HepG2 (cell line): ENCODE data around the gene KCNT2. TPM values are rescaled to one million over a fixed set of nuclear protein-coding genes. Genes with fewer than 3 reads are reported as not detected.

ENCODE experiments used
- ATF4 ChIP-seq, 2 experiments: fragments of 450-650 bp in 1 of 2; sonication (generic) in 1 of 2; formaldehyde crosslinking; IDR thresholded peaks; 2 replicates each; pipeline versions ENCODE4 v1.5.0 to v1.8.0; 2020 to 2022; ENCODE audit warnings: mild to moderate bottlenecking in 1 of 2, missing genetic modification reagents in 1 of 2
- HMG20A ChIP-seq: IDR thresholded peaks from 2 replicates; pipeline ENCODE4 v1.6.1; 2016; ENCODE audit warnings: borderline replicate concordance
- HOMEZ ChIP-seq: IDR thresholded peaks from 2 replicates; pipeline ENCODE4 v1.6.1; 2016; ENCODE audit warnings: low read depth
- MLLT10 ChIP-seq: sonication (generic); formaldehyde crosslinking; IDR thresholded peaks from 2 replicates; pipeline ENCODE4 v1.4.0; 2020; ENCODE audit warnings: missing genetic modification reagents
- MLXIP ChIP-seq: sonication (generic); formaldehyde crosslinking; IDR thresholded peaks from 2 replicates; pipeline ENCODE4 v1.9.0; 2021; ENCODE audit warnings: missing genetic modification reagents, borderline replicate concordance
- NPAS2 ChIP-seq: sonication (generic); formaldehyde crosslinking; IDR thresholded peaks from 2 replicates; pipeline ENCODE4 v1.8.0; 2022; ENCODE audit warnings: mild to moderate bottlenecking, missing genetic modification reagents, borderline replicate concordance
- NR1H2 ChIP-seq: sonication (generic); formaldehyde crosslinking; IDR thresholded peaks from 2 replicates; pipeline ENCODE4 v1.8.1; 2022; ENCODE audit warnings: low read depth, missing genetic modification reagents, borderline replicate concordance
- NR2F6 ChIP-seq, 2 experiments: IDR thresholded peaks; 2 replicates each; pipeline ENCODE4 v1.6.1; 2016; ENCODE audit warnings: antibody characterized with exemption in 1 of 2, mild to moderate bottlenecking in 1 of 2
- SMARCC2 ChIP-seq: fragments of 450-650 bp; IDR thresholded peaks from 2 replicates; pipeline ENCODE4 v1.6.1; 2017; ENCODE audit warnings: antibody characterized with exemption, mild to moderate bottlenecking
- THAP11 ChIP-seq: IDR thresholded peaks from 2 replicates; pipeline ENCODE4 v1.6.1; 2016; ENCODE audit warnings: missing biosample characterization, missing genetic modification reagents
- ZNF407 ChIP-seq: sonication (generic); formaldehyde crosslinking; IDR thresholded peaks from one replicate; pipeline ENCODE4 v1.5.1; 2020; ENCODE audit warnings: mild to moderate bottlenecking, missing genetic modification reagents; ENCODE audit errors: not compliant biosample characterization
- polyA plus RNA-seq, 8 experiments: library from polyadenylated mRNA; depleted of rRNA in 3 of 8; stranded (reverse) in 7 of 8; unstranded in 1 of 8; fragments of >200 nt; fragmentation: Illumina TruSeq in 4 of 8; extraction: Trizol in 4 of 8; gene quantifications; 2 replicates each; pipeline versions ENCODE4 v1.2.1 to v1.2.3, GENCODE V29; 2011 to 2016; ENCODE audit warnings: low read depth in 4 of 8, missing spikeins in 1 of 8, mixed read lengths in 1 of 8; ENCODE audit not compliant: insufficient read depth in 1 of 8
- total RNA-seq, 5 experiments: library from RNA; depleted of rRNA; stranded (reverse); fragments of >200 nt; fragmentation: Illumina TruSeq; extraction: Trizol; gene quantifications; 2 replicates each; pipeline ENCODE4 v1.2.3, GENCODE V29; 2016; ENCODE audit warnings: low read depth in 1 of 5

KCNT2 gene
- total and polyA plus RNA-seq, 2 of the 13 experiments (the other 11 are each of a cell fraction or from before 2014, with no cell fraction given): not detected

GRCh38 chr1:196400478-196401451 lies 207.5 kb downstream of the KCNT2 start (continued):
- no peak for TF ChIP-seq ZNF407 (CRISPR knock-in tag)
- no peak for TF ChIP-seq MLLT10
- TF ChIP-seq HMG20A: peak; percentile 68; the same call in 1 of the 2 replicates
- 0 out of 2 replicates have a peak, but pooled peaks have one; percentile 24 for TF ChIP-seq THAP11
- 0 out of 4 replicates have a peak, but pooled peaks of 1 of the 2 experiments have one; percentile 7 for TF ChIP-seq ATF4 (CRISPR knock-in tag; IDR thresholded peaks at IDR 0.05)
- no peak for TF ChIP-seq SMARCC2
- TF ChIP-seq NPAS2 (CRISPR knock-in tag): no peak
- TF ChIP-seq NR1H2 (CRISPR knock-in tag): no peak
- TF ChIP-seq MLXIP: no peak
- TF ChIP-seq HOMEZ (CRISPR knock-in tag): peak; percentile 88
- TF ChIP-seq NR2F6 (IDR thresholded peaks at IDR 0.05): peak; percentile 82
- peak; percentile 87 for TF ChIP-seq NR2F6 (CRISPR knock-in tag; IDR thresholded peaks at IDR 0.05)
